IMR-90 (cell line): ENCODE data around the gene STAM. TPM values are rescaled to one million over a fixed set of nuclear protein-coding genes. Genes with fewer than 3 reads are reported as not detected.

Experiments
- ATAC-seq: fragments of 200-7000 bp; cut with Tn5 transposase; 2 replicates; pipeline ENCODE4 v1.9.1; 2020; ENCODE audit warnings: low read depth, mild to moderate bottlenecking, moderate library complexity
- BruUV-seq: library from RNA; stranded (reverse); fragments of 400-500 nt; replicated peaks from 2 replicates; lab custom pipeline; 2021; lab: Mats Ljungman, UMichigan
- CTCF ChIA-PET: fragments of 300-600 bp; formaldehyde crosslinking; extraction: SDS; loops from one replicate; lab custom pipeline; 2021; ENCODE audit warnings: antibody characterized with exemption; lab: Yijun Ruan, JAX
- POLR2A ChIA-PET: fragments of 300-600 bp; sonication (Branson Sonifier 250); formaldehyde crosslinking; loops from one replicate; lab custom pipeline; 2022; ENCODE audit warnings: antibody characterized with exemption; ENCODE audit not compliant: unreplicated experiment; lab: Charles Lee
- DNase-seq: peaks from one replicate; pipeline ENCODE4 v3.0.0; 2013
- H2AFZ ChIP-seq: replicated peaks from 2 replicates; pipeline ENCODE3; 2013; ENCODE audit warnings: low read length, mild to moderate bottlenecking; ENCODE audit not compliant: poor library complexity
- H2AK5ac ChIP-seq: 2 replicates; pipeline ENCODE4 v1.6.1; 2013; ENCODE audit warnings: low read depth, low read length, inconsistent platforms
- H2AK9ac ChIP-seq: replicated peaks from 2 replicates; pipeline ENCODE3; 2013; ENCODE audit warnings: mild to moderate bottlenecking, low read depth, low read length, moderate library complexity; ENCODE audit not compliant: poor library complexity
- H2BK120ac ChIP-seq: 2 replicates; pipeline ENCODE4 v1.6.1; 2013; ENCODE audit warnings: low read depth, low read length, inconsistent platforms
- H2BK15ac ChIP-seq: 3 replicates; pipeline ENCODE4 v1.6.1; 2013; ENCODE audit warnings: low read depth, low read length, inconsistent platforms
- H2BK20ac ChIP-seq: 2 replicates; pipeline ENCODE4 v1.6.1; 2013; ENCODE audit warnings: low read depth, mild to moderate bottlenecking, inconsistent platforms, low read length, moderate library complexity
- H2BK5ac ChIP-seq: 2 replicates; pipeline ENCODE4 v1.6.1; 2013; ENCODE audit warnings: mild to moderate bottlenecking, low read depth, low read length, inconsistent platforms; ENCODE audit not compliant: poor library complexity, severe bottlenecking
- H3K14ac ChIP-seq: replicated peaks from 2 replicates; pipeline ENCODE4 v1.6.1; 2013; ENCODE audit warnings: low read depth, low read length, inconsistent platforms
- H3K18ac ChIP-seq: 2 replicates; pipeline ENCODE4 v1.6.1; 2013; ENCODE audit warnings: low read depth, low read length, control low read depth
- H3K23ac ChIP-seq: 2 replicates; pipeline ENCODE4 v1.6.1; 2013; ENCODE audit warnings: low read depth, low read length, inconsistent platforms
- H3K27ac ChIP-seq: 2 replicates; pipeline ENCODE4 v1.5.1; 2013; ENCODE audit warnings: mild to moderate bottlenecking, control low read depth, low read length; ENCODE audit not compliant: insufficient read depth
- H3K27me3 ChIP-seq: 2 replicates; pipeline ENCODE4 v1.6.1; 2013; ENCODE audit warnings: low read length; ENCODE audit not compliant: control insufficient read depth, insufficient read depth
- H3K36me3 ChIP-seq: 2 replicates; pipeline ENCODE4 v1.6.1; 2013; ENCODE audit warnings: low read length, mixed read lengths; ENCODE audit not compliant: control insufficient read depth, insufficient read depth
- H3K4ac ChIP-seq: 2 replicates; pipeline ENCODE4 v1.6.1; 2013; ENCODE audit warnings: low read depth, low read length, inconsistent platforms
- H3K4me1 ChIP-seq: 2 replicates; pipeline ENCODE4 v1.6.1; 2013; ENCODE audit warnings: low read length, mixed read lengths; ENCODE audit not compliant: control insufficient read depth, insufficient read depth
- H3K4me2 ChIP-seq: 2 replicates; pipeline ENCODE4 v1.6.1; 2013; ENCODE audit warnings: low read depth, mild to moderate bottlenecking, control low read depth, low read length, moderate library complexity
- H3K4me3 ChIP-seq: 2 replicates; pipeline ENCODE4 v1.5.1; 2013; ENCODE audit warnings: low read depth, mild to moderate bottlenecking, control low read depth, low read length, moderate library complexity; ENCODE audit not compliant: insufficient read depth
- H3K56ac ChIP-seq: 2 replicates; pipeline ENCODE4 v1.6.1; 2013; ENCODE audit warnings: low read length, inconsistent platforms; ENCODE audit not compliant: insufficient read depth; ENCODE audit errors: extremely low read depth
- H3K79me1 ChIP-seq, 2 experiments: 2 replicates each; pipeline ENCODE4 v1.6.1; 2013; ENCODE audit warnings: low read length in 2 of 2, inconsistent platforms in 1 of 2, low read depth in 1 of 2
- H3K9ac ChIP-seq: 2 replicates; pipeline ENCODE4 v1.6.1; 2013; ENCODE audit warnings: low read depth, low read length, control low read depth
- H3K9me1 ChIP-seq: 2 replicates; pipeline ENCODE4 v1.6.1; 2013; ENCODE audit warnings: low read length, inconsistent platforms; ENCODE audit not compliant: insufficient read depth
- H3K9me3 ChIP-seq: 2 replicates; pipeline ENCODE4 v1.6.1; 2013; ENCODE audit warnings: low read length; ENCODE audit not compliant: control insufficient read depth, insufficient read depth
- H4K20me1 ChIP-seq: 2 replicates; pipeline ENCODE4 v1.6.1; 2013; ENCODE audit warnings: low read length, inconsistent platforms; ENCODE audit not compliant: insufficient read depth
- H4K5ac ChIP-seq: 2 replicates; pipeline ENCODE4 v1.6.1; 2013; ENCODE audit warnings: mild to moderate bottlenecking, low read depth, low read length, control low read depth
- H4K8ac ChIP-seq, 2 experiments: 2 replicates each; pipeline ENCODE4 v1.6.1; 2013; ENCODE audit warnings: low read depth in 2 of 2, low read length in 2 of 2, control low read depth in 1 of 2, inconsistent platforms in 1 of 2
- H4K91ac ChIP-seq: 2 replicates; pipeline ENCODE4 v1.6.1; 2013; ENCODE audit warnings: low read depth, low read length, inconsistent platforms; ENCODE audit not compliant: insufficient read depth
- BHLHE40 ChIP-seq: fragments of 150-350 bp; IDR thresholded peaks from 2 replicates; pipeline ENCODE4 v1.6.1; 2016; ENCODE audit warnings: mild to moderate bottlenecking, low read depth, low read length
- CEBPB ChIP-seq: IDR thresholded peaks from 2 replicates; pipeline ENCODE4 v1.6.1; 2012; ENCODE audit warnings: low read depth, low read length, improper control_type of control experiment
- CHD1 ChIP-seq: IDR thresholded peaks from 2 replicates; pipeline ENCODE4 v1.6.1; 2012; ENCODE audit warnings: low read depth, low read length, improper control_type of control experiment
- CTCF ChIP-seq: conservative IDR thresholded peaks from 2 replicates; pipeline ENCODE4 v1.5.1; 2012; ENCODE audit warnings: mild to moderate bottlenecking, low read depth, low read length, improper control_type of control experiment
- ELK1 ChIP-seq: fragments of 150-350 bp; IDR thresholded peaks from 2 replicates; pipeline ENCODE4 v1.6.1; 2016; ENCODE audit warnings: low read depth, mild to moderate bottlenecking, low read length, moderate library complexity, borderline replicate concordance
- MAFK ChIP-seq: IDR thresholded peaks from 2 replicates; pipeline ENCODE4 v1.6.1; 2012; ENCODE audit warnings: low read depth, low read length, improper control_type of control experiment
- MAZ ChIP-seq: IDR thresholded peaks from 2 replicates; pipeline ENCODE4 v1.6.1; 2012; ENCODE audit warnings: low read depth, mild to moderate bottlenecking, low read length, improper control_type of control experiment, moderate library complexity, borderline replicate concordance
- MXI1 ChIP-seq: IDR thresholded peaks from 2 replicates; pipeline ENCODE4 v1.6.1; 2012; ENCODE audit warnings: low read depth, mild to moderate bottlenecking, low read length, moderate library complexity, borderline replicate concordance
- NFE2L2 ChIP-seq: fragments of 150-350 bp; IDR thresholded peaks from 2 replicates; pipeline ENCODE4 v1.6.1; 2016; ENCODE audit warnings: low read depth, mild to moderate bottlenecking, low read length
- POLR2A ChIP-seq: IDR thresholded peaks from 2 replicates; pipeline ENCODE4 v1.6.1; 2012; ENCODE audit warnings: mild to moderate bottlenecking, low read depth, low read length
- RAD21 ChIP-seq: IDR thresholded peaks from 2 replicates; pipeline ENCODE4 v1.6.1; 2012; ENCODE audit warnings: low read length, improper control_type of control experiment
- RCOR1 ChIP-seq: IDR thresholded peaks from 2 replicates; pipeline ENCODE4 v1.6.1; 2012; ENCODE audit warnings: mild to moderate bottlenecking, low read length, improper control_type of control experiment; ENCODE audit not compliant: insufficient replicate concordance
- RFX5 ChIP-seq: IDR thresholded peaks from 2 replicates; pipeline ENCODE4 v1.8.0; 2012; ENCODE audit warnings: low read depth, mild to moderate bottlenecking, low read length, moderate library complexity
- SMC3 ChIP-seq: fragments of 150-350 bp; IDR thresholded peaks from 2 replicates; pipeline ENCODE4 v1.6.1; 2016; ENCODE audit warnings: low read depth, mild to moderate bottlenecking, antibody characterized with exemption, low read length, moderate library complexity
- USF2 ChIP-seq: fragments of 150-350 bp; IDR thresholded peaks from 2 replicates; pipeline ENCODE4 v1.6.1; 2017; ENCODE audit warnings: mild to moderate bottlenecking, antibody characterized with exemption, low read length, low read depth
- WGBS, 2 experiments: methylation state at CpG; one replicate each; pipeline versions ENCODE4 v1.1.5 to v1.1.7; 2013; ENCODE audit warnings: missing lambda C conversion rate in 2 of 2; ENCODE audit not compliant: insufficient read length in 1 of 2; ENCODE audit errors: extremely low coverage in 2 of 2; 5-methylcytosine and 5-hydroxymethylcytosine counted together
- dilution Hi-C: fragments of 300-500 bp; cut with HindIII; formaldehyde crosslinking; loops from one replicate; pipeline ENCODE4 v1.14.3; 2018; ENCODE audit warnings: low sequenced_read_pairs; ENCODE audit not compliant: unreplicated experiment
- in situ Hi-C: fragments of 300-500 bp; cut with MboI; formaldehyde crosslinking; loops from 3 replicates; pipeline ENCODE4 v1.14.3; 2019; ENCODE audit warnings: low sequenced_read_pairs, inconsistent platforms, mixed read lengths
- intact Hi-C: fragments of 100-400 bp; cut with micrococcal nuclease; formaldehyde crosslinking; loops from 2 replicates; pipeline ENCODE4 v1.10.0; 2022
- polyA plus RNA-seq, 3 experiments: library from polyadenylated mRNA; depleted of rRNA; stranded (reverse); fragments of >200 nt; gene quantifications; 2 replicates each; pipeline ENCODE4 v1.2.3, GENCODE V29; 2012; ENCODE audit warnings: low replicate concordance in 1 of 3
- total RNA-seq: library from RNA; depleted of rRNA; stranded (reverse); fragments of >200 nt; gene quantifications from 2 replicates; pipeline ENCODE4 v1.2.3, GENCODE V29; 2012

Gene STAM
- total and polyA plus RNA-seq, 2 of the 4 experiments (the other 2 are of a cell fraction): 22.9 to 23.3 TPM

GRCh38 chr10:17712717-17713471 lies 68.9 kb downstream of the STAM start:
- H3K27ac ChIP-seq: no peak overlapping the region
- H2BK5ac ChIP-seq: no peak overlapping the region
- no peak overlapping the region for H4K5ac ChIP-seq
- BruUV-seq: no TSS peak
- peaks cover 37% of the 10 kb centered on the region for H3K36me3 ChIP-seq
- DNase-seq (no peak), ATAC-seq (no peak)
- H3K14ac ChIP-seq: no peak overlapping the region
- H2BK15ac ChIP-seq: no peak overlapping the region
- intact Hi-C loops: no loop called here
- WGBS, 2 experiments: 68% methylated on average over 9 of the region's 18 CpGs; no CpG with 5 or more reads in 1 of the 2 experiments
- H4K8ac ChIP-seq: no peak overlapping the region
- H3K9me3 ChIP-seq: no peaks in the 10 kb centered on the region
- H3K23ac ChIP-seq: no peak overlapping the region
- H3K27me3 ChIP-seq: no peaks in the 10 kb centered on the region
- no peak overlapping the region for H3K56ac ChIP-seq
- in situ Hi-C loops: no loop called here
- no peak overlapping the region for H2AK9ac ChIP-seq
- no peaks in the 10 kb centered on the region for H3K4me1 ChIP-seq
- no peak overlapping the region for H3K9ac ChIP-seq
- H3K79me1 ChIP-seq: peaks cover 0 to 10% of the 10 kb centered on the region in 2 experiments; a peak in 2 of 4 replicates
- dilution Hi-C loops: no loop called here
- H3K4ac ChIP-seq: no peak overlapping the region
- no peak overlapping the region for H2BK20ac ChIP-seq
- H3K4me3 ChIP-seq: no peak overlapping the region
- CTCF ChIA-PET: interaction anchor here (0.6 kb wide), 2 partner anchors 33 to 68 kb away, joined by 3 to 4 read pairs; no protein-coding TSS in a partner anchor
- H3K9me1 ChIP-seq: no peaks in the 10 kb centered on the region
- H2AK5ac ChIP-seq: no peak overlapping the region
- no peak overlapping the region for H4K91ac ChIP-seq
- H4K20me1 ChIP-seq: no peaks in the 10 kb centered on the region; the same call in 1 of the 2 replicates
- no peak overlapping the region for H3K4me2 ChIP-seq
- H3K18ac ChIP-seq: no peak overlapping the region
- H2BK120ac ChIP-seq: no peak overlapping the region
- POLR2A ChIA-PET: no interaction called here
- H2AFZ ChIP-seq: no peak overlapping the region
- TF ChIP-seq RCOR1 (no peak), CHD1 (no peak), POLR2A (no peak), ELK1 (no peak), BHLHE40 (no peak), RAD21 (no peak), SMC3 (no peak), CEBPB (no peak), MAZ (no peak), RFX5 (no peak), MAFK (no peak), MXI1 (no peak), NFE2L2 (no peak), CTCF (no peak), USF2 (no peak)
